Immature natural killer cell (primary cell): ENCODE results near the gene MAP1B. TPM values are rescaled to one million over a fixed set of nuclear protein-coding genes. Genes with fewer than 3 reads are reported as not detected.

Experiments
- DNase-seq, 3 donors: peaks; one replicate each; pipeline ENCODE4 v3.0.0; 2022; ENCODE audit warnings: mixed read lengths in 1 of 3
- H3K27ac Mint-ChIP-seq, 6 donors: one replicate each; pipeline ENCODE4 v1.8.0; 2020; ENCODE audit warnings: mixed read lengths in 6 of 6, mild to moderate bottlenecking in 5 of 6, inconsistent platforms in 4 of 6, moderate library complexity in 3 of 6
- H3K27me3 Mint-ChIP-seq, 3 donors: one replicate each; pipeline ENCODE4 v1.8.0; 2020 to 2021; ENCODE audit warnings: low read depth in 3 of 3, mild to moderate bottlenecking in 3 of 3, mixed read lengths in 3 of 3, moderate library complexity in 3 of 3, inconsistent platforms in 1 of 3
- H3K36me3 Mint-ChIP-seq, 3 donors: one replicate each; pipeline ENCODE4 v1.8.0; 2020; ENCODE audit warnings: mixed read lengths in 3 of 3, inconsistent platforms in 2 of 3, mild to moderate bottlenecking in 2 of 3
- H3K4me1 Mint-ChIP-seq, 2 donors: one replicate each; pipeline ENCODE4 v1.8.0; 2020; ENCODE audit warnings: inconsistent platforms in 2 of 2, mild to moderate bottlenecking in 2 of 2, mixed read lengths in 2 of 2, moderate library complexity in 1 of 2
- H3K4me3 Mint-ChIP-seq, 5 donors: one replicate each; pipeline ENCODE4 v1.8.0; 2020; ENCODE audit warnings: mild to moderate bottlenecking in 5 of 5, mixed read lengths in 5 of 5, inconsistent platforms in 3 of 5, moderate library complexity in 3 of 5
- H3K9me3 Mint-ChIP-seq, 6 donors: one replicate each; pipeline ENCODE4 v1.8.0; 2020; ENCODE audit warnings: mild to moderate bottlenecking in 6 of 6, mixed read lengths in 6 of 6, inconsistent platforms in 4 of 6, moderate library complexity in 3 of 6
- polyA plus RNA-seq, 3 donors: library from polyadenylated mRNA; unstranded; fragments of 300-500 nt; fragmentation: Illumina TruSeq; gene quantifications; one replicate each; pipeline ENCODE4 v1.2.3, GENCODE V29; 2021

Gene MAP1B
- polyA plus RNA-seq, 3 donors from 2014 or later, result 0.02 to 0.30 (median 0.15) TPM

GRCh38 chr5:72185496-72186329 is 78.4 kb downstream of the MAP1B start:
- Mint-ChIP-seq H3K36me3 (no peaks in the 10 kb centered on the region), H3K9me3 (no peaks in the 10 kb centered on the region), H3K27ac (no peak overlapping the region), H3K4me1 (no peaks in the 10 kb centered on the region), H3K4me3 (no peak overlapping the region), H3K27me3 (peaks cover 3 to 20% (median 8%) of the 10 kb centered on the region in 3 donors)
- no peak for DNase-seq

- DNase-seq, result no peak
- Mint-ChIP-seq H3K27ac (no peak overlapping the region), H3K4me1 (no peaks in the 10 kb centered on the region), H3K36me3 (no peaks in the 10 kb centered on the region), H3K4me3 (no peak overlapping the region), H3K9me3 (no peaks in the 10 kb centered on the region), H3K27me3 (peaks cover 3 to 27% (median 5%) of the 10 kb centered on the region in 3 donors)
Measured at GRCh38 chr5:72187388-72188075, 80.3 kb downstream of the MAP1B start.

- no peak for DNase-seq
- H3K9me3 Mint-ChIP-seq, result no peaks in the 10 kb centered on the region
- no peak overlapping the region for H3K27ac Mint-ChIP-seq
- H3K27me3 Mint-ChIP-seq, result peaks cover 3 to 26% (median 5%) of the 10 kb centered on the region in 3 donors
- no peaks in the 10 kb centered on the region for H3K4me1 Mint-ChIP-seq
- no peak overlapping the region for H3K4me3 Mint-ChIP-seq
- H3K36me3 Mint-ChIP-seq, result no peaks in the 10 kb centered on the region
Measured at GRCh38 chr5:72188166-72188565, 80.9 kb downstream of the MAP1B start.

- H3K4me1 Mint-ChIP-seq, result no peaks in the 10 kb centered on the region
- H3K4me3 Mint-ChIP-seq, result no peak overlapping the region
- H3K36me3 Mint-ChIP-seq, result no peaks in the 10 kb centered on the region
- no peaks in the 10 kb centered on the region for H3K9me3 Mint-ChIP-seq
- no peak overlapping the region for H3K27ac Mint-ChIP-seq
- H3K27me3 Mint-ChIP-seq, result peaks cover 3 to 19% (median 5%) of the 10 kb centered on the region in 3 donors
- DNase-seq, result no peak
Measured at GRCh38 chr5:72189146-72189545, 81.9 kb downstream of the MAP1B start.

GRCh38 chr5:72191404-72191803 is 84.1 kb downstream of the MAP1B start:
- Mint-ChIP-seq H3K9me3 (peaks cover 0 to 4% (median 0%) of the 10 kb centered on the region in 6 donors), H3K27ac (peak overlapping the region in 1 of 6 donors; percentile 33), H3K4me1 (peaks cover 7 to 12% of the 10 kb centered on the region in 2 donors), H3K27me3 (peaks cover 2 to 32% (median 13%) of the 10 kb centered on the region in 3 donors), H3K4me3 (no peak overlapping the region), H3K36me3 (peaks cover 4 to 8% (median 6%) of the 10 kb centered on the region in 3 donors)
- DNase-seq, result no peak

- Mint-ChIP-seq H3K27ac (peak overlapping the region in 4 of 6 donors; percentile 20 to 84 (median 56)), H3K4me3 (peak overlapping the region; percentile 37 to 80 (median 56)), H3K36me3 (peaks cover 6 to 8% (median 8%) of the 10 kb centered on the region in 3 donors), H3K4me1 (peaks cover 7 to 12% of the 10 kb centered on the region in 2 donors), H3K27me3 (peaks cover 2 to 34% (median 10%) of the 10 kb centered on the region in 3 donors), H3K9me3 (peaks cover 0 to 4% (median 0%) of the 10 kb centered on the region in 6 donors)
- peak; percentile 55 to 74 (median 58) for DNase-seq
Measured at GRCh38 chr5:72194846-72195245, 87.6 kb downstream of the MAP1B start.

GRCh38 chr5:72195581-72195980 is 88.3 kb downstream of the MAP1B start:
- DNase-seq, result no peak
- peak overlapping the region in 2 of 5 donors; percentile 2 to 80 for H3K4me3 Mint-ChIP-seq
- peaks cover 7 to 12% of the 10 kb centered on the region in 2 donors for H3K4me1 Mint-ChIP-seq
- H3K27me3 Mint-ChIP-seq, result peaks cover 0 to 34% (median 10%) of the 10 kb centered on the region in 3 donors
- peaks cover 0 to 4% (median 0%) of the 10 kb centered on the region in 6 donors for H3K9me3 Mint-ChIP-seq
- H3K27ac Mint-ChIP-seq, result no peak overlapping the region
- peaks cover 6 to 8% (median 8%) of the 10 kb centered on the region in 3 donors for H3K36me3 Mint-ChIP-seq

- H3K4me1 Mint-ChIP-seq, result peaks cover 7 to 12% of the 10 kb centered on the region in 2 donors
- H3K4me3 Mint-ChIP-seq, result no peak overlapping the region
- H3K27me3 Mint-ChIP-seq, result peaks cover 2 to 27% (median 14%) of the 10 kb centered on the region in 3 donors
- no peak overlapping the region for H3K27ac Mint-ChIP-seq
- H3K36me3 Mint-ChIP-seq, result peaks cover 6 to 8% (median 8%) of the 10 kb centered on the region in 3 donors
- H3K9me3 Mint-ChIP-seq, result peaks cover 0 to 4% (median 0%) of the 10 kb centered on the region in 6 donors
- no peak for DNase-seq
Measured at GRCh38 chr5:72197393-72197792, 90.1 kb downstream of the MAP1B start.

- Mint-ChIP-seq H3K36me3 (peaks cover 6 to 8% (median 8%) of the 10 kb centered on the region in 3 donors), H3K4me1 (peaks cover 6 to 10% of the 10 kb centered on the region in 2 donors), H3K4me3 (no peak overlapping the region), H3K27ac (no peak overlapping the region), H3K27me3 (peaks cover 2 to 28% (median 12%) of the 10 kb centered on the region in 3 donors), H3K9me3 (peaks cover 0 to 4% (median 0%) of the 10 kb centered on the region in 6 donors)
- DNase-seq, result no peak
Measured at GRCh38 chr5:72199681-72200080, 92.4 kb downstream of the MAP1B start.

- no peak for DNase-seq
- no peaks in the 10 kb centered on the region for H3K4me1 Mint-ChIP-seq
- H3K27ac Mint-ChIP-seq, result no peak overlapping the region
- peaks cover 3 to 17% (median 8%) of the 10 kb centered on the region in 3 donors for H3K36me3 Mint-ChIP-seq
- no peaks in the 10 kb centered on the region for H3K9me3 Mint-ChIP-seq
- no peak overlapping the region for H3K4me3 Mint-ChIP-seq
- peaks cover 3 to 11% (median 4%) of the 10 kb centered on the region in 3 donors for H3K27me3 Mint-ChIP-seq
Measured at GRCh38 chr5:72202331-72202825, 95.1 kb downstream of the MAP1B start.

GRCh38 chr5:72203251-72203845 is 96.1 kb downstream of the MAP1B start:
- peaks cover 3 to 7% (median 5%) of the 10 kb centered on the region in 3 donors for H3K27me3 Mint-ChIP-seq
- peaks cover 3 to 23% (median 9%) of the 10 kb centered on the region in 3 donors for H3K36me3 Mint-ChIP-seq
- H3K9me3 Mint-ChIP-seq, result no peaks in the 10 kb centered on the region
- H3K27ac Mint-ChIP-seq, result no peak overlapping the region
- no peak overlapping the region for H3K4me3 Mint-ChIP-seq
- no peaks in the 10 kb centered on the region for H3K4me1 Mint-ChIP-seq
- no peak for DNase-seq

- Mint-ChIP-seq H3K9me3 (no peaks in the 10 kb centered on the region), H3K4me3 (no peak overlapping the region), H3K4me1 (no peaks in the 10 kb centered on the region), H3K27me3 (peaks cover 3 to 9% (median 4%) of the 10 kb centered on the region in 3 donors), H3K27ac (no peak overlapping the region), H3K36me3 (peaks cover 6 to 22% (median 19%) of the 10 kb centered on the region in 3 donors)
- DNase-seq, result no peak
Measured at GRCh38 chr5:72204946-72205345, 97.7 kb downstream of the MAP1B start.

- peaks cover 6 to 22% (median 19%) of the 10 kb centered on the region in 3 donors for H3K36me3 Mint-ChIP-seq
- H3K4me3 Mint-ChIP-seq, result no peak overlapping the region
- H3K4me1 Mint-ChIP-seq, result no peaks in the 10 kb centered on the region
- no peak for DNase-seq
- no peaks in the 10 kb centered on the region for H3K9me3 Mint-ChIP-seq
- peaks cover 3 to 9% (median 4%) of the 10 kb centered on the region in 3 donors for H3K27me3 Mint-ChIP-seq
- no peak overlapping the region for H3K27ac Mint-ChIP-seq
Measured at GRCh38 chr5:72205431-72206009, 98.2 kb downstream of the MAP1B start.
